ENCODE data around the gene ARF1.

- TF ChIP-seq, protein P1, sequence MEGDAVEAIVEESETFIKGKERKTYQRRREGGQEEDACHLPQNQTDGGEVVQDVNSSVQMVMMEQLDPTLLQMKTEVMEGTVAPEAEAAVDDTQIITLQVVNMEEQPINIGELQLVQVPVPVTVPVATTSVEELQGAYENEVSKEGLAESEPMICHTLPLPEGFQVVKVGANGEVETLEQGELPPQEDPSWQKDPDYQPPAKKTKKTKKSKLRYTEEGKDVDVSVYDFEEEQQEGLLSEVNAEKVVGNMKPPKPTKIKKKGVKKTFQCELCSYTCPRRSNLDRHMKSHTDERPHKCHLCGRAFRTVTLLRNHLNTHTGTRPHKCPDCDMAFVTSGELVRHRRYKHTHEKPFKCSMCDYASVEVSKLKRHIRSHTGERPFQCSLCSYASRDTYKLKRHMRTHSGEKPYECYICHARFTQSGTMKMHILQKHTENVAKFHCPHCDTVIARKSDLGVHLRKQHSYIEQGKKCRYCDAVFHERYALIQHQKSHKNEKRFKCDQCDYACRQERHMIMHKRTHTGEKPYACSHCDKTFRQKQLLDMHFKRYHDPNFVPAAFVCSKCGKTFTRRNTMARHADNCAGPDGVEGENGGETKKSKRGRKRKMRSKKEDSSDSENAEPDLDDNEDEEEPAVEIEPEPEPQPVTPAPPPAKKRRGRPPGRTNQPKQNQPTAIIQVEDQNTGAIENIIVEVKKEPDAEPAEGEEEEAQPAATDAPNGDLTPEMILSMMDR (conservative IDR thresholded peaks at IDR 0.05; ENCODE audit: low read depth, low read length): no peak
- no peak for TF ChIP-seq EZH2 (IDR thresholded peaks at IDR 0.05; ENCODE audit: borderline replicate concordance, low read depth, low read length, poor library complexity, severe bottlenecking)
Observed at GRCh38 chr1:228071839-228072657, 10.5 kb upstream of the ARF1 start.
